ENCODE data around the gene SARDH.

SARDH gene

GRCh38 chr9:133661846-133662540, 76.2 kb downstream of the SARDH start:
- no peak for DNase-seq

- DNase-seq: no peak
Observed at GRCh38 chr9:133659516-133659915, 78.6 kb downstream of the SARDH start.

GRCh38 chr9:133658442-133659431, 79.4 kb downstream of the SARDH start:
- peak; percentile 19 to 69 for DNase-seq

GRCh38 chr9:133657120-133657661, 81.0 kb downstream of the SARDH start:
- DNase-seq: no peak

- no peak for DNase-seq
Observed at GRCh38 chr9:133656211-133657119, 81.7 kb downstream of the SARDH start.

- no peak for DNase-seq
Observed at GRCh38 chr9:133655701-133656100, 82.5 kb downstream of the SARDH start.

- no peak for DNase-seq
Observed at GRCh38 chr9:133654736-133655657, 83.2 kb downstream of the SARDH start.

- no peak for DNase-seq
Observed at GRCh38 chr9:133653638-133654037, 84.5 kb downstream of the SARDH start.

GRCh38 chr9:133650026-133650425, 88.1 kb downstream of the SARDH start:
- DNase-seq: no peak

GRCh38 chr9:133649194-133649593, 89.0 kb downstream of the SARDH start:
- no peak for DNase-seq

- DNase-seq: no peak
Observed at GRCh38 chr9:133647765-133648469, 90.2 kb downstream of the SARDH start.

GRCh38 chr9:133647148-133647547, 91.0 kb downstream of the SARDH start:
- no peak for DNase-seq

GRCh38 chr9:133645021-133645765, 93.0 kb downstream of the SARDH start:
- no peak for DNase-seq

GRCh38 chr9:133643978-133644760, 94.0 kb downstream of the SARDH start:
- no peak for DNase-seq

GRCh38 chr9:133643362-133643755, 94.8 kb downstream of the SARDH start:
- no peak for DNase-seq

GRCh38 chr9:133642708-133643361, 95.3 kb downstream of the SARDH start:
- DNase-seq: no peak

GRCh38 chr9:133641861-133642595, 96.1 kb downstream of the SARDH start:
- DNase-seq: no peak

GRCh38 chr9:133641396-133641655, 96.8 kb downstream of the SARDH start:
- DNase-seq: no peak
